Measurements from ENCODE around the gene CTNNBL1.

CTNNBL1 gene

DNA sequence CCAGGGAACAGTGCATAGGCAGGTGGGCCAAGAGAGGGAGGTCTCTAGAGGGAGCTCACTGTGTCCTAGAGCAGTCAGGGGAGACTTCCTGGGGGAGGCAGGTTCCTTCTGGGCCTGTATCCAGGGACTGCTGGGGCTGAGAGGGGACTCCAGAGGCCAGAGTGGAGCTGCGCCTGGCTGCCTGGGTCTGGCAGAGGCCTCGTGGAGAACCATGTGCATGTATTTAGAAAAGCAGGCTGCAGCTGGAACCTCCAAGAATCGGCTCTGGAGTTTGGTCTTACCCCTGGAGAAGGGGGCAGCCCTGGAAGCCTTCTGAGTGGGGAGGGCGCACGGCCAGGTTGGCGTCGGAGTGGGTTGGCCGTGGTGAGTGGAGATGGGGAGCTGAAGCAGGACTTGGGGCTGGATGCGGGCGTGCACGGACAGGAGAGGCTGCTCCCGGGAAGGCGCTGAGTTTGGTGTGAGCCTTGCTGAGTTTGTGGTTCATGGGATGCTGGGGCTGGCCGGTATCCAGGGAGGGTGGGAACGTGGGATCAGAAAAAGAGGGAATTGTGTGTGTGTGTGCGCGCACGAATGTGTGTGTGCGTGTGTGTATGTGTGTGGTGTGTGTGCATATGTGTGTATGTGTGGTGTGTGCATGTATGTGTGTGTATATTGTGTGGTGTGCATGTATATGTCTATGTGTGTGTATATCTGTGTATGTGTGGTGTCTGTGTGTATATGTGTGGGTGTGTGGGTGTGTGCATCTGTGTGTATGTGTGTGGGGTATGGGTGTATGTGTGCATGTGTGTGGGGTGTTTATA lies 219.9 kb downstream of the CTNNBL1 start:
- Histone ChIP-seq H3K36me3 (ENCODE audit: insufficient read depth, insufficient read length, low read length) (no peaks in the 10 kb centered on the region), H3K4me3 (ENCODE audit: insufficient read length, low read depth) (no peak overlapping the region), H3K27me3 (ENCODE audit: insufficient read depth, insufficient read length) (peaks cover 56% of the 10 kb centered on the region), H3K4me1 (ENCODE audit: insufficient read depth, insufficient read length) (peaks cover 30% of the 10 kb centered on the region), H3K9ac (ENCODE audit: insufficient read length, low read depth) (peak overlapping the region; percentile 77), H3K9me3 (ENCODE audit: insufficient read depth, low read length) (no peaks in the 10 kb centered on the region)
- TF ChIP-seq SUZ12 (IDR thresholded peaks at IDR 0.05; ENCODE audit: extremely low read depth, insufficient read depth, insufficient read length) = no peak
- TF ChIP-seq YY1 (IDR thresholded peaks at IDR 0.05; ENCODE audit: insufficient read depth, insufficient read length) = no peak
- no peak for DNase-seq (ENCODE audit: low read depth, low spot score)

DNA sequence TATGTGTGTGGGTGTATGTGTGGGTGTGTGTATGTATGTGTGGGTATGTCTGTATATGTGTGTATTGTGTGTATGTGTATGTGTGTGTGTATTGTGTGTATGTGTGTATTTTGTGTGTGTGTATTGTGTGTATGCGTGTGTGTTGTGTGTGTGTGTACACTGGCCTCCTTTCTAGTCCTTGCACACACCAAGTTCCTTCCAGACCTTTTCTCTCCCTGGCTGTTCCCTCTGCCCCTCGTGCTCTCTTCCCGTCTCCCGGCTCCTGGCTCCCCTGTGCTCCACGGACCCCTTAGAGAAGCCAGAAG lies 220.5 kb downstream of the CTNNBL1 start:
- peaks cover 58% of the 10 kb centered on the region for H3K27me3 ChIP-seq (ENCODE audit: insufficient read depth, insufficient read length)

GRCh38 chr20:37914672-37915433 lies 221.0 kb downstream of the CTNNBL1 start:
- peaks cover 28% of the 10 kb centered on the region for H3K4me1 ChIP-seq (ENCODE audit: insufficient read depth, insufficient read length)
- no peaks in the 10 kb centered on the region for H3K9me3 ChIP-seq (ENCODE audit: insufficient read depth, low read length)
- H3K9ac ChIP-seq (ENCODE audit: insufficient read length, low read depth) = peak overlapping the region; percentile 77
- H3K36me3 ChIP-seq (ENCODE audit: insufficient read depth, insufficient read length, low read length) = no peaks in the 10 kb centered on the region
- peaks cover 56% of the 10 kb centered on the region for H3K27me3 ChIP-seq (ENCODE audit: insufficient read depth, insufficient read length)
- no peak for TF ChIP-seq YY1 (IDR thresholded peaks at IDR 0.05; ENCODE audit: insufficient read depth, insufficient read length)
- no peak for TF ChIP-seq ZNF274 (IDR thresholded peaks at IDR 0.05; ENCODE audit: low read depth, low read length)
- TF ChIP-seq SUZ12 (IDR thresholded peaks at IDR 0.05; ENCODE audit: extremely low read depth, insufficient read depth, insufficient read length) = no peak
- peak; percentile 80 for DNase-seq (ENCODE audit: low read depth, low spot score)
- H3K4me3 ChIP-seq (ENCODE audit: insufficient read length, low read depth) = peak overlapping the region; percentile 40

More for the DNA sequence above, 220.5 kb downstream of the CTNNBL1 start:
- peaks cover 30% of the 10 kb centered on the region for H3K4me1 ChIP-seq (ENCODE audit: insufficient read depth, insufficient read length)
- TF ChIP-seq ZNF274 (IDR thresholded peaks at IDR 0.05; ENCODE audit: low read depth, low read length) (no peak), SUZ12 (IDR thresholded peaks at IDR 0.05; ENCODE audit: extremely low read depth, insufficient read depth, insufficient read length) (no peak), YY1 (IDR thresholded peaks at IDR 0.05; ENCODE audit: insufficient read depth, insufficient read length) (no peak)
- H3K36me3 ChIP-seq (ENCODE audit: insufficient read depth, insufficient read length, low read length) = no peaks in the 10 kb centered on the region
- peak overlapping the region; percentile 19 for H3K4me3 ChIP-seq (ENCODE audit: insufficient read length, low read depth)
- DNase-seq (ENCODE audit: low read depth, low spot score) = no peak
- H3K9ac ChIP-seq (ENCODE audit: insufficient read length, low read depth) = peak overlapping the region; percentile 77
- H3K9me3 ChIP-seq (ENCODE audit: insufficient read depth, low read length) = no peaks in the 10 kb centered on the region

- TF ChIP-seq ZNF274 (IDR thresholded peaks at IDR 0.05; ENCODE audit: low read depth, low read length) (no peak), SUZ12 (IDR thresholded peaks at IDR 0.05; ENCODE audit: extremely low read depth, insufficient read depth, insufficient read length) (no peak), YY1 (IDR thresholded peaks at IDR 0.05; ENCODE audit: insufficient read depth, insufficient read length) (no peak)
- DNase-seq (ENCODE audit: low read depth, low spot score) = no peak
- peak overlapping the region; percentile 77 for H3K9ac ChIP-seq (ENCODE audit: insufficient read length, low read depth)
- H3K9me3 ChIP-seq (ENCODE audit: insufficient read depth, low read length) = no peaks in the 10 kb centered on the region
- H3K4me3 ChIP-seq (ENCODE audit: insufficient read length, low read depth) = peak overlapping the region; percentile 40
- H3K4me1 ChIP-seq (ENCODE audit: insufficient read depth, insufficient read length) = peaks cover 32% of the 10 kb centered on the region
- no peaks in the 10 kb centered on the region for H3K36me3 ChIP-seq (ENCODE audit: insufficient read depth, insufficient read length, low read length)
- H3K27me3 ChIP-seq (ENCODE audit: insufficient read depth, insufficient read length) = peaks cover 56% of the 10 kb centered on the region
Observed at GRCh38 chr20:37915434-37915787, 221.6 kb downstream of the CTNNBL1 start.

DNA sequence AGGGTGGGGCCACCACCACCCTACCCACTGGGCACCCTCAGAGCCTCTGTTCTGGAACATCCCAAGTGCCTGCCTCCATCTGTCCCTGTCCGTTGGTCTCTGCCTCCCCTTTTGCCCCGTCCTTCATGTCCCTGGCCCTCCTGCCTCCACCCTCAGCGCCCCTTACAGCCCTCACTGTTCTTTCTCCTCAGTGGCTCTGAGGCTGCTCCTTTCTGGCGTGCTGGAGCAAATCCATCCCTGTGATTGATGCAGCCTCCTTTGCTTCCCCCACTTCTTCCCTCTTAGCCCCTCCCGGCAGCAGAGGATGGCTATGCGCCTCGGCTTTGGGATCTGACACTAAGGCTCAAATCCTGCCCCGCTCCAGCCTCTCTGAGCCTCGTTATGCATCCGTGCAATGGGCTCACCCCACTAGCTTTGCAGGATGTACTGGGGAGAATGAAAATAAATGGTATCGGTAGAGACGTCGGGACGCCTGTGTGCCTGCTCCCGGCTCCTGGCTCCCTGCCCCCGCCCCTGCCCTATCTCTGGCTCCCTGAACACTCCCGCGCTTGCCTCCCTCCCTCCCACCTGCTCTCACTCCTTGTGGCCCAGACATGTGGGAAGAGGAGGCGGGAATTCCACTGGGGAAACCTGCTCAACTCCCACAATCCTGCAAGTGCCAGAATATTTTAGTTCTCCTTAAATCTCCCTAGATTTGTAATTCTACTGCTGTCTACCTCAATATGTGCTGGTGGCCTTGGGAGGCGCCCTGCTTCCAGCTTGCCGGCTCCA lies 222.2 kb downstream of the CTNNBL1 start:
- no peaks in the 10 kb centered on the region for H3K36me3 ChIP-seq (ENCODE audit: insufficient read depth, insufficient read length, low read length)
- no peak for TF ChIP-seq ZNF274 (IDR thresholded peaks at IDR 0.05; ENCODE audit: low read depth, low read length)
- no peak for TF ChIP-seq SUZ12 (IDR thresholded peaks at IDR 0.05; ENCODE audit: extremely low read depth, insufficient read depth, insufficient read length)
- TF ChIP-seq YY1 (IDR thresholded peaks at IDR 0.05; ENCODE audit: insufficient read depth, insufficient read length) = no peak
- H3K4me1 ChIP-seq (ENCODE audit: insufficient read depth, insufficient read length) = peaks cover 32% of the 10 kb centered on the region
- H3K27me3 ChIP-seq (ENCODE audit: insufficient read depth, insufficient read length) = peaks cover 56% of the 10 kb centered on the region
- DNase-seq (ENCODE audit: low read depth, low spot score) = no peak
- no peaks in the 10 kb centered on the region for H3K9me3 ChIP-seq (ENCODE audit: insufficient read depth, low read length)
- H3K4me3 ChIP-seq (ENCODE audit: insufficient read length, low read depth) = peak overlapping the region; percentile 40
- H3K9ac ChIP-seq (ENCODE audit: insufficient read length, low read depth) = peak overlapping the region; percentile 77

DNA sequence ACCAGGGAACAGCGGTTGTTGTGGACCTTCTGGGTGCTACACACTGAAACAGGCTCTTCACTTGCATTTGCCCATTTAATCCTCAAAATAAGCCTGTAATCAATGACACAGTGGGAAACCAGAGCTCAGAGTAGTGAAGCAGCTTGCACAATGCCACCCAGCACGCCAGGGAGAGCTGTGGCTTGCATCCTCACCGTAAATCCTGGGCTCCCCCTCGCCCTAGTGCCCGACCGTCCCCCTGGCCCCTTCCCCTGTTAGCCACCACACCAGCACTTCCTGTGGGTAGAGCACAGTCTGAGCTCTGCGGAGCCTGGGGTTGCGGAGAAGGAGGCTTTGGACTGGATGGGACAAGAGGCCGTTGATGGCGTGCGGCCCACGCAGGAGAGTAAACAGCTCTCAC lies 223.6 kb downstream of the CTNNBL1 start:
- Histone ChIP-seq H3K27me3 (ENCODE audit: insufficient read depth, insufficient read length) (peaks cover 50% of the 10 kb centered on the region), H3K4me3 (ENCODE audit: insufficient read length, low read depth) (no peak overlapping the region), H3K4me1 (ENCODE audit: insufficient read depth, insufficient read length) (peaks cover 25% of the 10 kb centered on the region), H3K36me3 (ENCODE audit: insufficient read depth, insufficient read length, low read length) (no peaks in the 10 kb centered on the region), H3K9me3 (ENCODE audit: insufficient read depth, low read length) (no peaks in the 10 kb centered on the region), H3K9ac (ENCODE audit: insufficient read length, low read depth) (no peak overlapping the region)
- no peak for TF ChIP-seq YY1 (IDR thresholded peaks at IDR 0.05; ENCODE audit: insufficient read depth, insufficient read length)
- no peak for TF ChIP-seq SUZ12 (IDR thresholded peaks at IDR 0.05; ENCODE audit: extremely low read depth, insufficient read depth, insufficient read length)
- TF ChIP-seq ZNF274 (IDR thresholded peaks at IDR 0.05; ENCODE audit: low read depth, low read length) = no peak
- no peak for DNase-seq (ENCODE audit: low read depth, low spot score)

- Histone ChIP-seq H3K9ac (ENCODE audit: insufficient read length, low read depth) (no peak overlapping the region), H3K36me3 (ENCODE audit: insufficient read depth, insufficient read length, low read length) (no peaks in the 10 kb centered on the region), H3K9me3 (ENCODE audit: insufficient read depth, low read length) (no peaks in the 10 kb centered on the region), H3K27me3 (ENCODE audit: insufficient read depth, insufficient read length) (peaks cover 45% of the 10 kb centered on the region), H3K4me1 (ENCODE audit: insufficient read depth, insufficient read length) (peaks cover 24% of the 10 kb centered on the region), H3K4me3 (ENCODE audit: insufficient read length, low read depth) (no peak overlapping the region)
- no peak for TF ChIP-seq YY1 (IDR thresholded peaks at IDR 0.05; ENCODE audit: insufficient read depth, insufficient read length)
- TF ChIP-seq SUZ12 (IDR thresholded peaks at IDR 0.05; ENCODE audit: extremely low read depth, insufficient read depth, insufficient read length) = no peak
- TF ChIP-seq ZNF274 (IDR thresholded peaks at IDR 0.05; ENCODE audit: low read depth, low read length) = no peak
- DNase-seq (ENCODE audit: low read depth, low spot score) = no peak
Observed at GRCh38 chr20:37918035-37918434, 224.2 kb downstream of the CTNNBL1 start.

Data from NT2/D1 (cell line).